NCI-H1048 (cell line): ENCODE results near the gene ZDHHC17.
"Not testable (repeated sequence)": the region's sequence is repeated elsewhere in the genome, so short reads cannot be mapped to it uniquely, and the experiment has no call there.

Experiments
- DNase-seq: peaks from one replicate; lab custom pipeline; 2025; lab: John Stamatoyannopoulos, UW

ZDHHC17 gene, protein sequence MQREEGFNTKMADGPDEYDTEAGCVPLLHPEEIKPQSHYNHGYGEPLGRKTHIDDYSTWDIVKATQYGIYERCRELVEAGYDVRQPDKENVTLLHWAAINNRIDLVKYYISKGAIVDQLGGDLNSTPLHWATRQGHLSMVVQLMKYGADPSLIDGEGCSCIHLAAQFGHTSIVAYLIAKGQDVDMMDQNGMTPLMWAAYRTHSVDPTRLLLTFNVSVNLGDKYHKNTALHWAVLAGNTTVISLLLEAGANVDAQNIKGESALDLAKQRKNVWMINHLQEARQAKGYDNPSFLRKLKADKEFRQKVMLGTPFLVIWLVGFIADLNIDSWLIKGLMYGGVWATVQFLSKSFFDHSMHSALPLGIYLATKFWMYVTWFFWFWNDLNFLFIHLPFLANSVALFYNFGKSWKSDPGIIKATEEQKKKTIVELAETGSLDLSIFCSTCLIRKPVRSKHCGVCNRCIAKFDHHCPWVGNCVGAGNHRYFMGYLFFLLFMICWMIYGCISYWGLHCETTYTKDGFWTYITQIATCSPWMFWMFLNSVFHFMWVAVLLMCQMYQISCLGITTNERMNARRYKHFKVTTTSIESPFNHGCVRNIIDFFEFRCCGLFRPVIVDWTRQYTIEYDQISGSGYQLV

DNA sequence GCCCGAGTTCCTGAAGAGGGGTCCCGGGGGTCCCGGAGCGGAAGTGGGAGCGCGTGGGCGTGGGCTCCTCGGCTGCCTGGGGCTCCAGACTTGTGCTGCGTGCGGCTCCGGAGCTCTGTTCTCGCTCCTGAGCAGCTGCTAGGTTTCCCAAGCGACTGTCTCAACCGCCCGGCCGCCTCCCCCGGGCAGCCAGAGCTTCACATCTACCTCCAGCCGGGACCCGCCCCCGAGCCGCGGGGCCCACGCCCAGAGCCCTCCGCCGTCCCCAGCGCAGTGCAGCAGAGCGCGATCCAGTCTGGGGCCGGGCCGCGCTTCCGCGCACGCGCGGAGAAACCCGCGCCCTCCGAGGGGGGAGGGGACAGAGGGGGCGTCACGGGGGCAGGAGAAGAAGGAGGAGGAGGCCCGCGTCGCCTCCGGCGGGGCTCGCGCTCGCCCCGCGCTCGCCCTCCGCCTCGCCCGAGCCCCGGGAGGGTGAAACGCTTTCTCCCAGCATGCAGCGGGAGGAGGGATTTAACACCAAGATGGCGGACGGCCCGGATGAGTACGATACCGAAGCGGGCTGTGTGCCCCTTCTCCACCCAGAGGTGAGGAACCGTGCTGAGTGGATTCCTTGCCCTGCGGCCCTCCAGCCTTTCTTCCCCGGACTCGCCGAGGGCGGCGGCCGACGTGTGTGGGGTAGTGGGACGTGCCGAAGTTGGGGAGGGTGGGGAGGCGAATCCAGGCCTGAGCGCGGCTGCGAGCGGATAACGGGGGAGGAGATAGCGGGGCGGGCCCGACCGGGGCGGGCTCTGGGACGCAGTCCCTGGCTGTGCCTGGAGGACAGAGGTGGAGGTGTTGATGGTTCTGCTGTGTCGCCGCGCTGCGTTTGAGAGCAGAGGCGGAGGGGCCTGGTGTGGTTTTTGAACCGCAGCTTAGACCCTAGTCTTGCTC, at the start of gene ZDHHC17:
ZDHHC17 (plus strand) TSS at position 370 of the 930 bp plus-strand sequence; CDS start at position 492, 122 bp downstream.
- peak; percentile 72 for DNase-seq

DNA sequence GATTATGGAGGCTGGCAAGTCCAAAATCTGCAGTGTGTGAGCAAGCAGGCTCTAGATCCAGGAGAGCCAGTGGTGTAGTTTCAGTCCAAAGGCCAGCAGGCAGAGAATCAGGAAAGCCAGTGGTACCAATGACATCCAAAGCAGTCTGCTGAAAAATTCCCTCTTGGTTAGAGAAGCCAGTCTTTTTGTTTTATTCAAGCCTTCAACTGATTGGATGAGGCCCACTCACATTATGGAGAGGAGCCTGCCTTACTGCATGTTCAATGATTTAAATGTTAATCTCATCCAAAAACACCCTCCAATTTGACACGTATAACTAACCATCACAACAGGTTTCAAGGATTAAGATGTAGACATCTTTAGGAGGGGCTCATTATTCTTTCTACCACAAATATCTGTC, 49.5 kb upstream of the ZDHHC17 start:
- DNase-seq, result no peak

GRCh38 chr12:76714861-76715260, 49.1 kb upstream of the ZDHHC17 start:
- DNase-seq, result no peak

GRCh38 chr12:76715332-76715731, 48.6 kb upstream of the ZDHHC17 start:
- DNase-seq, result no peak

- no peak for DNase-seq
Measured at GRCh38 chr12:76717314-76717713, 46.6 kb upstream of the ZDHHC17 start.

DNA sequence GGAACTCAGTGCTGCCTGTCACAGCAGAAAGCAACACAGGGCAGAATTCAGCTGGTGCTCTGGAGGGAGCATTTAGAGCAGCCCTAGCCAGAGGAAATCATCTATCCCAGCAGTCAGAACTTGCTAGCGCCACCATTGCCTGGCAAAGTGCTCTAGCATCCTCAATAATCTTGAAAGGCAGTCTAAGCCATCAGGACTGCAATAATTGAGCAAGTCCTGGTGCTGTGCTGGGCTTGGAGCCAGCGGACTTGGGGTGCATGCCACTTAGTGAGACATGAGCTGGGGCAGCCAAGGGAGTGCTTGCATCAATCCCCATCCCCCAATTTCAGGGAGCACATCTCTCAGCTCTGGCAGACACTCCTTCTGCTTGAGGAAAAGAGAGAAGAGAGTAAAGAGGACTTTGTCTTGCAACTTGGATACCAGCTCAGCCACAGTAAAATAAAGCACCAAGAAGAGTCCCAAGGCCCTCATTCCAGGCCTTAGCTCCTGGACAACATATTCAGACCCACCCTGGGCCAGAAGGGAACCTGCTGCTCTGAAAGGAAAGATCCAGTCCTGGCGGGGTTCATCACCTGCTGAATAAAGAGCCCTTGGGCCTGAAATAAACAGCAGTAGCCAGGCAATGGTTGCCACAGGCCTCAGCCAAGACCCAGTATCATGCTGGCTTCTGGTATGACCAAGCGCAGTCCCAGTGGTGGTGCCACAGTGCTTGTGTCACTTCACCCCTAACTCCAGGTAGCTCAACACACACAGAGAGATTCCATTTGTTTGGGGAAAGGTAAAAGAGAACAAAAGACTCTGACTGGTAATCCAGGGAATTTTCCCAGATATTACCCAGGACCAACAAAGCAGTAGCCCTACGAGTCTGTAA, 44.5 kb upstream of the ZDHHC17 start:
- DNase-seq, result no peak

DNA sequence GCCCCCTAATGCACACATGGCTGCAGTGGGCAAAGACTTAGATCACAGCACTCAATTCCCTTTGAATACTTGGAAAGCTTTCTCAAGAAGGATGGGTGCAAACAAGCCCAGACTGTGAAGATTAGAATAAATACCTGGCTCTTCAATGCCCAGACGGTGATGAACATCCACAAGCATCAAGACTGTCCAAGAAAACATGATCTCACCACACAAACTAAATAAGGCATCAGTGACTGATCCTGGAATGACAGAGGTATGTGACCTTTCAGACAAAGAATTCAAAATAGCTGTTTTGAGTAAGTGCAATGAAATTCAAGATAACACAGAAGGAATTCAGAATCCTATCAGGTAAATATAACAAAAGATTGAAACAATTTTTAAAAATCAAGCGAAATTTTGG, 43.8 kb upstream of the ZDHHC17 start:
- DNase-seq, result no peak

GRCh38 chr12:76726626-76727025, 37.3 kb upstream of the ZDHHC17 start:
- no peak for DNase-seq

DNA sequence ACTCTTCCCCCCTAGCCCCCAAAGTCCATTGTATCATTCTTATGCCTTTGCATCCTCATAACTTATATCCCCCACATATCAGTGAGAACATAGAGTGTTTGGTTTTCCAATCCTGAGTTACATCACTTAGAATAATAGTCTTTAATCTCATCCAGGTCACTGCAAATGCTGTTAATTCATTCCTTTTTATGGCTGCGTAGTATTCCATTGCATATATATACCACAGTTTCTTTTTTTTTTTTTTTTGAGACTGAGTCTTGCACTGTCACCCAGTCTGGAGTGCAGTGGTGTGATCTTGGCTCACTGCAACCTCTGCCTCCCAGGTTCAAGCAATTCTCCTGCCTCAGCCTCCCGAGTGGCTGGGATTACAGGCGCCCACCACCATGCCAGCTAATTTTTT, 31.7 kb upstream of the ZDHHC17 start:
- not testable (repeated sequence) for DNase-seq

DNA sequence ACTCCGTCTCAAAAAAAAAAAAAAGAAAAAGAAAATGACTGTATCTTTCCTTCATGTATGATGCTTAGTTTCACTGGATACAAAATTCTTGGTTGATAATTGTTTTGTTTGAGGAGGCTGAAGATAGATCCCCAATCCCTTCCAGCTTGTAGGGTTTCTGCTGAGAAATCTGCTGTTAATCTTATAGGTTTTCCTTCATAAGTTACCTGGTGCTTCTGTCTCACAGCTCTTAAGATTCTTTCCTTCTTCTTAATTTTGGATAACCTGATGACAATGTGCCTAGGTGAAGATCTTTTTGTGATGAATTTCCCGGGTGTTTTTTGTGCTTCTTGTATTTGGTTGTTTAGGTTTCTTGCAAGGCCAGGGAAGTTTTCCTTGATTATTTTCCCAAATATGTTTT, 26.2 kb upstream of the ZDHHC17 start:
- not testable (repeated sequence) for DNase-seq

DNA sequence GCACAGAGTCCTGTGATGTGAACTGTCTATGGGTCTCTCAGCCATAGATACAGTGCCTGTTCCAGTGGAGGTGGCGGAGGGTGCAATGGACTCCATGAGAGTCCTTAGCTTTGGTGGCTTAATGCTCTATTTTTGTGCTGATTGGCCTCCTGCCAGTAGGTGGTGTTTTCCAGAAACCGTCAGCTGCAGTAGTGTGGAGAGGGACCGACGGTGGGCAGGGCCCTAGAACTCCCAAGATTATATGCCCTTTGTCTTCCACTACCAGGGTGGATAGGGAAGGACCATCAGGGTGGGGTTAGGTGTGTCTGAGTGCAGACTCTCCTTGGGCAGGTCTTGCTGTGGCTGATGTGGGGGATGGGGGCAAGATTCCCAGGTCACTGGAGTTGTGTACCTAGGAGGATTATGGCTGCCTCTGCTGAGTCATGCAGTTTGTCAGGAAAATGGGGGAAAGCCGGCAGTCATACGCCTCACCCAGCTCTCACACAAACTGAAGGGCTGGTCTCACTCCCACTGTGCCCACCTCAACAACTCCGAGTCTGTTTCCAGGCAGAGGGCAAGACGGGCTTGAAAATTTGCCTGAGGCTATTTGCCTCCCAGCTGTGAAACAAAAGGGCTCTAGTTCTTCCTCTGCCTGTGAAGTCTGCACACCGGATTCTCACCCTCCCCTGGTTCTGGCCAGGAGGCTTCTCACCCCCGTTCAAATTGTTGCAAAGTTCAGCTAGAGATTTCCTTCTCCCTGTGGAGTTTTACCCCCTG, 24.9 kb upstream of the ZDHHC17 start:
- no peak for DNase-seq

DNA sequence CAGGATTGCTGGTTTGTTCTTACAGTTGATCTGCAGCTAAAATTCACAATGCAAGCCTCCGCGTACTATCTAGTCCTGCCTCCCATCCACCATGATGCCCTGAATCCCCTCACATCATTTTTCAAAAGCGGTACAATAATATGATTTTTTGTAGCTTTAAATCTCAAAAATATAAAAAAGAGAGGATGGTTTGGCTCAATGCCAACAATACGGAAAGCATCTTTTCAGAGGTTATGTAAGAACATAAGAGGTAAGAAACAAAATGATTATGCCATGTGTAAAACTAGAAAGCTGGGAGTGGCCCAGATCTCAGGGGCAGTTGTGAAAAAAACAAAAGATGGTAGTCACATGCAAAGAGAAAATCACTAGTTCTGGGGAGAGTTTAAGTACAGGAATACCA, 24.0 kb upstream of the ZDHHC17 start:
- no peak for DNase-seq

GRCh38 chr12:76740501-76740900, 23.4 kb upstream of the ZDHHC17 start:
- DNase-seq, result no peak

DNA sequence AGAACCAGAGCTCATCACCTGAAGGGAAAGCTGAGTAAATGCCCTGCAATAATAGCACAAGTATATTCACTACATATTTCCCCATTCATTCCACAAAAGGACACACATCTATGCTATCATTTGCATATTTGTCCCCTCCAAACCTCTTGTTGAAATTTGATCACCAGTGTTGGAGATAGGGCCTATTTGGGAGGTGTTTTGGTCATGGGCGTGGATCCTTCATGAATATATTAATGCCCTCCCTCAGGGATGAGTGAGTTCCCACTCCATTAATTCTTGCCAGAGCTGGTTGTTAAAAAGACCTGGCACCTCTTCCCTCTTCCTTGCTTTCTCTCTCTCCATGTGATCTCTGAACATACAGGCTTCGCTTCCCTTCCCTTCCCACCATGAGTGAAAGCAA, 18.6 kb upstream of the ZDHHC17 start:
- DNase-seq, result no peak

GRCh38 chr12:76746516-76746915, 17.4 kb upstream of the ZDHHC17 start:
- DNase-seq, result no peak

- DNase-seq, result no peak
Measured at GRCh38 chr12:76747245-76747644, 16.7 kb upstream of the ZDHHC17 start.

GRCh38 chr12:76755829-76756379, 8.0 kb upstream of the ZDHHC17 start:
- no peak for DNase-seq

DNA sequence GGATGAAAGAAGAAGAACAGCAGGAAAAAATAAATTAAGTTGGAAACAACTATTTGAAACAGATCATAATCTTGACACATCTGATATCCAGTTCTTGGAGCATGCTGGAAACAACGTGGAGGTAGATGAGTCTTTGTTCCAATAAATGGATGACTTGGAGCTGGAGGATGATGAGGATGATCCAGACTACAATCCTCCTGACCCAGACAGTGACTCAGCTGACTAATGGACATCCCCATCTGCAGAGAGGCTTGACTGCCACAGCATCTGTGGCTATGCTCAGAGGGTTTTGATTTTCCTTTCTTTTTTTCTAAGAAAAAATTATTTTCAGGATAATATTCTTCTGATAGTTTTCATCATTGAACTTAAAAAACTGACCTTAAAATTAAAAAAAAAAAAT, 6.2 kb upstream of the ZDHHC17 start:
- DNase-seq, result no peak

DNA sequence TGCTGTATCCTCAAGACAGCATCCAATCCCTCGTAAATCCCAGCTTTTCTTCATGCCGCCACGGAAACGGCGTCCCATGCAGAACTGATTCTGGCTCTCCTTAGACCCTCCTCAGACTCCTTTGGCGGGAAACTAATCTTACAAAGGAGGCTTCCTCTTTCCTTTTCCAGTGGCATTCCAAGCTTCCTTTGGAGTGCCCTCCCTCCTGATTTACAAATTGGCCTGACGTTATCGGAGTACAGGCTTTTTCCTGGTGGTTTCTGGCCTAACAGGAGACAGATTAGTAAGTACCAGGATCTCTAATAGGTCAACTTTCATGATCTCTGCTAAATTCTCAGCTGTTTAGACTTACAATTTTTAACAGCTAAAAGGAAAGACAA, 1.3 kb upstream of the ZDHHC17 start:
- DNase-seq, result no peak

- DNase-seq, result no peak
Measured at GRCh38 chr12:76764856-76765255, 941 bp downstream of the ZDHHC17 start.

DNA sequence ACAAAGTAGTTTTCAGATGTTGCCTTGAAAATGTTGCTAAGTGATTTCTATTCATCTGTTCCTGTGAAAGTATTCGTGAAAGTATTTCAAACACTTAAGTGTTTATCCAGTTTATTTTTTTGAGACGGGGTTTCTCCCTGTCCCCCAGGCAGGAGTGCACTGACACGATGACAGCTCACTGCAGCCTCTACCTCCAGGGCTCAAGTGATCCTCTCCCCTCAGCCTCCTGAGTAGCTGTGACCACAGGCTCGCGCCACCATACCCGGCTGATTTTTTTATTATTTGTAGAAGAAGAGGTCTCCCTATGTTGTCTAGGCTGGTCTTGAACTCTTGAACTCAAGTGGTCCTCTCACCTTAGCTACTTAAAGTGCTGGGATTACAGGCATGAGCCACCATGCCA, 1.7 kb downstream of the ZDHHC17 start:
- no peak for DNase-seq
